NOMO-1 treated with dmso at 0.1 percent for 144 hours (cell line): ENCODE data around the gene CNIH3.

ENCODE experiments used
- DNase-seq: peaks from one replicate; lab custom pipeline; 2025; ENCODE audit not compliant: unreplicated experiment; lab: John Stamatoyannopoulos, UW

CNIH3 gene

GRCh38 chr1:224714553-224714952, 98.4 kb downstream of the CNIH3 start:
- no peak for DNase-seq

- DNase-seq, result no peak
Measured at GRCh38 chr1:224718470-224719053, 102.4 kb downstream of the CNIH3 start.

- no peak for DNase-seq
Measured at GRCh38 chr1:224719716-224720115, 103.6 kb downstream of the CNIH3 start.

- no peak for DNase-seq
Measured at GRCh38 chr1:224720216-224720615, 104.1 kb downstream of the CNIH3 start.

- no peak for DNase-seq
Measured at GRCh38 chr1:224721000-224721399, 104.9 kb downstream of the CNIH3 start.

GRCh38 chr1:224722838-224723237, 106.7 kb downstream of the CNIH3 start:
- no peak for DNase-seq

- no peak for DNase-seq
Measured at GRCh38 chr1:224724566-224724965, 108.4 kb downstream of the CNIH3 start.

GRCh38 chr1:224726441-224727182, 110.5 kb downstream of the CNIH3 start:
- peak; percentile 3 for DNase-seq

- DNase-seq, result no peak
Measured at GRCh38 chr1:224727351-224728289, 111.5 kb downstream of the CNIH3 start.

GRCh38 chr1:224730540-224730939, 114.4 kb downstream of the CNIH3 start:
- DNase-seq, result no peak

- DNase-seq, result no peak
Measured at GRCh38 chr1:224730965-224731364, 114.8 kb downstream of the CNIH3 start.

GRCh38 chr1:224731633-224732032, 115.5 kb downstream of the CNIH3 start:
- DNase-seq, result no peak

GRCh38 chr1:224732377-224733026, 116.4 kb downstream of the CNIH3 start:
- no peak for DNase-seq

GRCh38 chr1:224733027-224733911, 117.2 kb downstream of the CNIH3 start:
- DNase-seq, result no peak

GRCh38 chr1:224734261-224734935, 118.3 kb downstream of the CNIH3 start:
- no peak for DNase-seq

GRCh38 chr1:224735159-224735558, 119.0 kb downstream of the CNIH3 start:
- DNase-seq, result no peak

GRCh38 chr1:224736619-224737352, 120.7 kb downstream of the CNIH3 start:
- DNase-seq, result no peak

GRCh38 chr1:224737353-224737727, 121.2 kb downstream of the CNIH3 start:
- no peak for DNase-seq
